ENCODE data around the gene TTN. TPM values are rescaled to one million over a fixed set of nuclear protein-coding genes. Genes with fewer than 3 reads are reported as not detected.

TTN gene
- polyA plus RNA-seq, 5 donors, result 2.2 to 5.3 (median 2.3) TPM

DNA sequence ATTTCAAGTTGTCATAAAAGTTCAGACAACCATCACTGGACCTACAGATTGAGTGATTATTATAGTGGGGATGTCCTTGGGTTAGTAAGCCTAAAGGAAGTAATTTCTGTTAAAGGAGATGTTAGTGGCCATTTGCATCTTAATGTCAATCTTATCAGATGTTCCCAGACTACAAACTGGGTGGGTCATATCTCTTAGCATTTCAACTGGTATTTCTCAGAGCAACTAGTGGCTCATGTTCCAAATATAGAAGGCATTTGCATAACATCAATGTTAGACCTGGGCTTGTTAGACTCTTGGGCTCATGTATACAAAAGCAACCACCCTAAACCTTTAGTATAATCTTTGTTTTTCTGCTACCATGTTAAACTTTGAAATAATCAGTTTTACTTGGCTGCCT, 309.1 kb downstream of the TTN start:
- DNase-seq, result no peak

- no peak for DNase-seq
Observed at GRCh38 chr2:178496049-178496448, 311.2 kb downstream of the TTN start.

GRCh38 chr2:178491612-178492011, 315.6 kb downstream of the TTN start:
- no peak for DNase-seq

- no peak for DNase-seq
Observed at GRCh38 chr2:178485356-178485755, 321.9 kb downstream of the TTN start.

DNA sequence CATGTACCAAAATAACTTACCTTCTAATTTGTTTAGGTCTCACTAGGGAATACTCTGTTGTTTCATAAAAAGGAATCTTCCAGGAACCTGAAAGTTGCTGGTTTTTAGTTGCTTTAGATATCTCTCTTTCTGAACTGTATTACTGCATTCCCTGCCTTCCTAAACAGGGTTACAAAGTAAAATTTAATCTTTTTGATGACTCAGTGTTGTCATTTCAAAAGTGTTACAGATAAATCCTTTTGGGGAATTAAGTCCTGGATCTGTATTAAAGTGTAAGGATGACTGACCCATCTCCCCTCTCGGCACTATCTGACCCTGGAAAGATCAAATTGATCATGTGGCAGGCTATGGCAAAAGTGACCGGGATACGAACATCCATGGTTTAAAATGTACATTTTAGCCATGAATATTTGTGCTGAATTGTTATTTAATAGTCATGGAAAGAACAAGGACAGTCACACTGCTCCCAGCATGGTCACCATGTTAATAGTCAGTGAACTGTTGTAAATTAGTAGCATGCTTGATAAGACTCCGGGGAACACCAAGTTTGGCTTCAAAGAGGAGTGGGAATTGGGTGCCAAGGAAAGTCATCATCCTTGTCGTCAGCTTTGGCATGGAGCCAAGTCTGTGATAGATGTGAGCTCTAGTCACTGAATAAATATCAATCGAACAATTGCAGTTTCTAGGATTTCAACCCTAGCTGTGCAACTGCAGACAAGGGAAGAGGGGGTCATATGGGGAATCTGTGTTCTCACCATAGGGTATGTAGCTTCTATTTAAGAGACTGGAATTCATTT, 322.8 kb downstream of the TTN start:
- no peak for DNase-seq

DNA sequence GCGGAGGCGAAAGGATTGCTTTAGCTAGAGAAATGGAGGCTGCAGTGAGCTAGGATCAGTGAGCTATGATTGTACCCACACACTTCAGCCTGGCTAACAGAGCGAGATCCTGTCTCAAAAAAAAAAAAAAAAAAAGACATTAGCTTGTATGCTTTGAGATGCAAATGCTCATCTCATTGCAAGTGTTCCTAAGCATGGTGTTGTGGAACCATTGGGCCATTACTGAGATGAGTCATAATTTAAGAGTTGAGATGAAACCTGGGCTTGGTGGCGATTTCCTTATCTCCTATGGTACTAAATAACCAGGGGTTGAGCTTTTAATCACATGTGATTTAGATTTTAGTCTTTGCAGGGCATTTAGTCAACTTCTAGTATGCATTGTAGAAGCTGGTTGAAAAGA, 324.8 kb downstream of the TTN start:
- DNase-seq, result no peak

DNA sequence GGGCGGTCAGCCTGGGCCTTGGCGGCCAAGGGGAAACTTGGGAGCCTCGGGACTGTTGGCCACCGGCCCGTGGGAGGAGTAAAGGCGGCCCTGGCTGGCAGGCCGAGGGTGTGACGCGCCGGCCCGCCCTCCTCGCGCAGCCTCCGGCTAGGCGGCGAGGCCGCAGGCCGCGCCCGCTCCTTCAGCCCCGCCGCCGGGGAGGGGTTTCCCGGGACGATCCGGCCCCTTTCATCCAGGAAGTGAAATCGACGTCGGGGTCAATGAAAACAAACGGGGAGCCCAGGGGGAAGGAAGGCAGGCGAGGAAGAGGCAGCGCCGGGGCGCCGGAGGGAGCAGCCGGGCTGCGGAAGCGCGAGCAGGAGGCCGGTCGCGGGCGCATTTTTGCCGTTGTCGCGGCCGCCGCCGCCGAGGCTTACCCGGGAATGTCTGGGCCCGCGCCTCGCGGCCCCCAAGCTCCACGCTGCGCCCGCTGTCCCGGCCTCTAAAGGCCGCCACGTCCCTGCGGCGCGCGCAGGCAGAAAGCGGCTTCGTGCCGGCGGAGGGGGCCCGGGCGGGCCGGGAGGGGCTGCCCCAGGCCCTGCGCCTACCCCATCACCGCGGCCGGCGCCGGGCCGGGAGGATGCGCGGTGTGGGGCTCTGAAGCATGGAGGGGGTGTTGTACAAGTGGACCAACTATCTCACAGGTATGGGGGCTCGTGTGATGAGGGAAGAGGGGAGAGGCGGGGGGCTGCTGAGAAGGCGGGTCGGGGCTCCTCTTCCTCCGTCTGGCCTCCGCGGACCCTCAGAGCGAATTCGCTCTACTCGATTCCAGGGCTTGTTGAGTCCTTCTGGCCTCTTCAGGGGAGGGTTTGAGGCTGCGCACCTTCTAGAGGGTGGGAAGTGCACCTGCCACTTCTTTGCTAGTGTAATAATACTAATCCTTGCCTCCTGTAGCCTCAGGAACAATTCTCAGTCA, 326.7 kb downstream of the TTN start, which contains the start of gene PLEKHA3:
Gene PLEKHA3, plus strand, starts transcription at position 231 of the 955 bp plus-strand sequence. Its CDS starts 413 bp downstream, at position 644.
- DNase-seq, result peak; percentile 96 to 97

DNA sequence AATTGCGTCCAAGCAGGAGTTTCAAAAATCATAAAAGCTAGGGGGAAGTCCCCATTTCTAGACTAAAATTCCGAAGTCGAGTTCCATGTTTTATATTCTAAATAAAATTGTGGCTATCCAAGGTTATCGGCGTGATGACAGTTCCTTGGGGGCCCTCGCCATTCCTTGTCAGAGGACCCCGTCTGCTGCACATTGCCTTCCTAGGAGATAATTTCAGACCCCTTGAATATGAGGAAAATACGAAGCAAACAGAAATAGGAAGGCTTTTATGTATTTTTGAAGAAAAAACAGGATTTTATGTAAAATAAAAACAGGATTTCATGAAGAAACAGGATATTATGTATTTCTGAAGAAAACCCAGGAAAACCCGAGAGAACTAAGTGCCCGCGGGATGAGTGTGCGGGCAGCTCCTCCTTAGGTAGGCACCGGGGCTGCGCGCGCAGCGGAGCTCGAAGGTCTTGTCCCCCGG, 327.4 kb downstream of the TTN start:
- no peak for DNase-seq

GRCh38 chr2:178479275-178479616, 328.0 kb downstream of the TTN start:
- no peak for DNase-seq

DNA sequence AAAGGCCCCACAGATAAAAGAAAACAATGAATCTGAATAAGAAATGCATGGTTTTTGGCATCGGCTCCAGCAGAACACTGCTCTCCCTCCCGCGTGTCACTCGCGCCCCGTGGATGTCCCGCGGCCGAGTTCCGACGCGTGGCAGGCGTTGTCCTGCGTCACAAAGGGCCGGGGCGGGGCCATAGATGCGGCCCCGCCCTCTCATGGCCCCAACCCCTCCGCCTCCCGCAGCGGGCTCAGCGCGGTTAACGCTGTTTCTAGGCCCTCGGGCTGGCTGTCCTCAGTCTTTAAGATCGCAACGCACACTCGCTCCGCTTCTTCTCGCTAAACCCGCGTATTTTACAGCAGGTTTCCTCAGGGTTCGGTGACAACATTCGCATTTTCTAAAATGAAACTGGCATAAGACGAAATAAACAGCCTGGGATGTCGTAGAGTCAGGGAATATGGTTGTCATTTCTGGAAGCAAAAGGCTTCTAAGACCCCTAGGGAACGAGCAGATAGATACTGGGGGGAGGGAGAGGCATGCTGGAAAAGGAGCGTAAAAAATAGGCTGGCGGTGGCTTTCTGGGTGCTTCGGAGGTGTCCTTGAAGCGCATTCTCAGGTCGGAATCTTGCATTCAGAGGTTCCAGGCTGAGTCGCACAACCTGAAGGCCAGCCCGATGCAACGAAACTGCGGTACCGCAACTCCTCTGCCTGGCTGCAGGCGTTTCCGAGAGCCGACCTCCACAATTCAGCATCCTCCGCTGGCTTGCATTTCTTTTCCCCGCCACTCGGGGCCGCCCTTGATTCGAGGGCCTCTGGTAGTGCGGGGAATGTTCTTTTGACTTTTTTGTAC, 328.6 kb downstream of the TTN start, which contains the start of gene FKBP7:
Gene FKBP7, minus strand, starts transcription at position 162 of the 836 bp plus-strand sequence. Its CDS starts 101 bp downstream, at position 61.
- DNase-seq, result peak; percentile 89 to 92

DNA sequence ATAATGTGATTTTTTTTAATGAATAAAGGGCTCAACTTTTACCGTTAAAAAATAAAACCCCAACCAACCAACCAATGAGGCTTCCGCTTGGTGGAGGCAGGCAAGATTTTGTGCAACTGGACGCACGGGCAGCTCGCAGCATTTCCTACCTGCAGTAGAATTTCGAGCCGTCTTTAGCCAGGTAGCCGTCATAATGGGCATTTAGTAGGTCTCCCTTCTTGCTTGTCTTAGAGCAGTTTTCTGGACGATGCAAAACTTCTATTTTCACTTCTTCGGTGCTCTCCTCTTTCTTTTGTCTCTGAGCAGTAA, 329.1 kb downstream of the TTN start:
- no peak for DNase-seq

GRCh38 chr2:178477443-178478129, 329.6 kb downstream of the TTN start:
- DNase-seq, result no peak

GRCh38 chr2:178476477-178476876, 330.7 kb downstream of the TTN start:
- DNase-seq, result no peak

Other genes with a start within 250 kb of the TTN start
- 1 to 10 TPM; 2.3 to 3.4 (median 3.4) TPM for gene CCDC141, start 242.7 kb upstream of the TTN start, polyA plus RNA-seq (ENCODE audit: insufficient read depth in 1 of 5, insufficient read length in 5 of 5, low replicate concordance in 1 of 5)